ENCODE measurements around the gene MOB2. TPM values are rescaled to one million over a fixed set of nuclear protein-coding genes. Genes with fewer than 3 reads are reported as not detected.
A peak's percentile ranks its signal among the peaks of the same experiment; 100 is the strongest.

Gene MOB2
- total RNA-seq, 4 donors from 2014 or later: 59.6 to 103 (median 87.8) TPM

GRCh38 chr11:1507381-1508140, 21.0 kb upstream of the MOB2 start:
- Histone ChIP-seq H3K4me1 (peaks cover 0 to 91% (median 60%) of the 10 kb centered on the region in 3 donors), H3K27me3 (no peaks in the 10 kb centered on the region), H3K27ac (peak overlapping the region in 3 of 4 donors; percentile 17 to 66 (median 45)), H3K36me3 (no peaks in the 10 kb centered on the region), H3K4me3 (no peak overlapping the region), H3K9me3 (no peaks in the 10 kb centered on the region)
- WGBS, 2 donors (ENCODE audit: low coverage in 1 of 2): 57% methylated on average over 5 of the region's 21 CpGs; no CpG with 5 or more reads in 1 of the 2 donors
- ATAC-seq: peak; percentile 14
- TF ChIP-seq, protein P1, sequence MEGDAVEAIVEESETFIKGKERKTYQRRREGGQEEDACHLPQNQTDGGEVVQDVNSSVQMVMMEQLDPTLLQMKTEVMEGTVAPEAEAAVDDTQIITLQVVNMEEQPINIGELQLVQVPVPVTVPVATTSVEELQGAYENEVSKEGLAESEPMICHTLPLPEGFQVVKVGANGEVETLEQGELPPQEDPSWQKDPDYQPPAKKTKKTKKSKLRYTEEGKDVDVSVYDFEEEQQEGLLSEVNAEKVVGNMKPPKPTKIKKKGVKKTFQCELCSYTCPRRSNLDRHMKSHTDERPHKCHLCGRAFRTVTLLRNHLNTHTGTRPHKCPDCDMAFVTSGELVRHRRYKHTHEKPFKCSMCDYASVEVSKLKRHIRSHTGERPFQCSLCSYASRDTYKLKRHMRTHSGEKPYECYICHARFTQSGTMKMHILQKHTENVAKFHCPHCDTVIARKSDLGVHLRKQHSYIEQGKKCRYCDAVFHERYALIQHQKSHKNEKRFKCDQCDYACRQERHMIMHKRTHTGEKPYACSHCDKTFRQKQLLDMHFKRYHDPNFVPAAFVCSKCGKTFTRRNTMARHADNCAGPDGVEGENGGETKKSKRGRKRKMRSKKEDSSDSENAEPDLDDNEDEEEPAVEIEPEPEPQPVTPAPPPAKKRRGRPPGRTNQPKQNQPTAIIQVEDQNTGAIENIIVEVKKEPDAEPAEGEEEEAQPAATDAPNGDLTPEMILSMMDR (IDR thresholded peaks at IDR 0.05): no peak

DNA sequence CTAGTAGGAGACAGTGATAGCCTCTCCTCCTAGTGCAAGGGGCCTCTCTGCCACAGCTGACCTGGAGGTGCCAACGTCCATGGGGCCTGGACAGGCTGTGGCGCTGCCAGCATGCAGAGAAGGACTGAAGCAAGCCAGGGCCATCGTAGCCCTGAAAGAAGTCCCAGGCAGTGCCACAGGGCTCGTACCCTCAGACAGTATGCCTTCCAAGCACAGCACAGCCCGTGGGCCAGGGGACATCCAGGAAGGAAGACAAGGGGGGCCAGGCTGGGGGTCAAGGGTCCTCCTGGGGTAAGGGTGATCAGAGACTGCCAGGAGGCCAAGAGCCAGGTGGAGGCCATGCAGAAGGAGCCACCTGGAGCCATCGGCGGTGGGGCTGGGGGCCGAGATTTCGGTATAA, 20.4 kb upstream of the MOB2 start:
- no peak overlapping the region for H3K4me3 ChIP-seq
- 66 to 94% methylated on average over 4 to 7 of the region's 9 CpGs for WGBS, 2 donors (ENCODE audit: low coverage in 1 of 2)
- no peaks in the 10 kb centered on the region for H3K36me3 ChIP-seq
- no peak for ATAC-seq
- no peak for TF ChIP-seq POLR2AphosphoS5 (IDR thresholded peaks at IDR 0.05)
- no peak for TF ChIP-seq POLR2A (IDR thresholded peaks at IDR 0.05)
- TF ChIP-seq, protein P1 (IDR thresholded peaks at IDR 0.05): no peak
- no peak for TF ChIP-seq EP300 (IDR thresholded peaks at IDR 0.05)
- no peaks in the 10 kb centered on the region for H3K27me3 ChIP-seq
- H3K27ac ChIP-seq: peak overlapping the region in 2 of 4 donors; percentile 45 to 66
- no peaks in the 10 kb centered on the region for H3K9me3 ChIP-seq
- peaks cover 0 to 91% (median 65%) of the 10 kb centered on the region in 3 donors for H3K4me1 ChIP-seq

GRCh38 chr11:1505480-1505879, 18.9 kb upstream of the MOB2 start:
- Histone ChIP-seq H3K4me3 (no peak overlapping the region), H3K9me3 (no peaks in the 10 kb centered on the region), H3K27me3 (no peaks in the 10 kb centered on the region), H3K4me1 (peaks cover 0 to 97% (median 68%) of the 10 kb centered on the region in 3 donors), H3K36me3 (no peaks in the 10 kb centered on the region), H3K27ac (no peak overlapping the region)
- 70% methylated on average over 5 of the region's 11 CpGs; no CpG with 5 or more reads in 1 of the 2 donors for WGBS, 2 donors (ENCODE audit: low coverage in 1 of 2)
- ATAC-seq: no peak
- TF ChIP-seq POLR2AphosphoS5 (IDR thresholded peaks at IDR 0.05) (no peak), EP300 (IDR thresholded peaks at IDR 0.05) (no peak), POLR2A (IDR thresholded peaks at IDR 0.05) (no peak)
- TF ChIP-seq, protein P1 (IDR thresholded peaks at IDR 0.05): no peak

- peaks cover 0 to 100% (median 70%) of the 10 kb centered on the region in 3 donors for H3K4me1 ChIP-seq
- TF ChIP-seq POLR2AphosphoS5 (IDR thresholded peaks at IDR 0.05) (no peak), EP300 (IDR thresholded peaks at IDR 0.05) (no peak), POLR2A (IDR thresholded peaks at IDR 0.05) (no peak)
- TF ChIP-seq, protein P1 (IDR thresholded peaks at IDR 0.05): no peak
- H3K4me3 ChIP-seq: no peak overlapping the region
- no peaks in the 10 kb centered on the region for H3K27me3 ChIP-seq
- no peak overlapping the region for H3K27ac ChIP-seq
- no peaks in the 10 kb centered on the region for H3K9me3 ChIP-seq
- WGBS, 2 donors (ENCODE audit: low coverage in 1 of 2): 90 to 95% methylated on average over 4 to 19 of the region's 28 CpGs
- no peak for ATAC-seq
- H3K36me3 ChIP-seq: peaks cover 0 to 3% of the 10 kb centered on the region in 2 donors
Observed at GRCh38 chr11:1504581-1505290, 18.2 kb upstream of the MOB2 start.

Data from gastroesophageal sphincter (tissue), 4 donors.